Measurements from ENCODE around the gene ZIC2.
"Not testable (repeated sequence)": the region's sequence is repeated elsewhere in the genome, so short reads cannot be mapped to it uniquely, and the experiment has no call there.

DNA sequence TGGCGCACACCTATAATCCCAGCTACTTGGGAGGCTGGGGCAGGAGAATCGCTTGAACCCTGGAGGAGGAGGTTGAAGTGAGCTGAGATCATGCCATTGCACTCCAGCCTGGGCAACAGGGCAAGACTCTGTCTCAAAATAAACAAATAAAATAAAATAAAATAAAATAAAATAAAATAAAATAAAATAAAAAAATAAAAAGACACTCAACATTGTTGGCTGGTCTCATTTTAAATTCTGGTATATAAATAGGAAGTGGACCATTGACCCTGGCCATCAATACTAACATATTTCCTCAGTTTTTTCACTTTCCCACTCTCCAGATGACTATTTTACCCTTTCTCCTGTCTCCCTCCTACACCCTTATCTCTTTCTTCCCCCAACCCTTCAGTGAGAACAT lies 36.1 kb upstream of the ZIC2 start:
- TF ChIP-seq CTCF (IDR thresholded peaks at IDR 0.05 in 8 of 11, conservative IDR thresholded peaks at IDR 0.05 in 3 of 11); POLR2A (IDR thresholded peaks at IDR 0.05); POLR2AphosphoS5 (IDR thresholded peaks at IDR 0.05): not testable (repeated sequence)
